GM18867 (cell line): ENCODE results near the gene EGF.
A peak's percentile ranks its signal among the peaks of the same experiment; 100 is the strongest.
"Not testable (repeated sequence)": the region's sequence is repeated elsewhere in the genome, so short reads cannot be mapped to it uniquely, and the experiment has no call there.

Experiments used
- ATAC-seq: cut with Tn5 transposase; IDR thresholded peaks from one replicate; pipeline ENCODE4 v1.9.1; 2021; ENCODE audit warnings: mild to moderate bottlenecking, moderate library complexity; ENCODE audit not compliant: unreplicated experiment

EGF gene

DNA sequence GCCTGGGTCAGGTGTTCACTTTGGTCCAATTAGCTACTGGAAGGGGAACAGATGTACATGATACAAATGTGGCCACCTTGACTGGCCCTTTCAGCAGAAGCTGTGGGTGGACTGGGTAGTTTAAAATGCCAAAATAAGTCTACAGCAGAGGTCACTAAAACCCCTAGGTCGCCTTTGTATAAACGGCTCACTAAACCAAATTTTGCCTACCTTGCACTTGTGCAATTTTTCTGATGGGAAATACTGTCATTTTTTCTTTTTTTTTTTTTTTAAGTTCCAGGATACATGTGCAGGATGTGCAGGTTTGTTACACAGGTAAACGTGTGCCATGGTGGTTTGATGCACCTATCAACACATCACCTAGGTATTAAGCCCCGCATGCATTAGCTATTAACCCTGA is 109.8 kb downstream of the EGF start:
- no peak for ATAC-seq

DNA sequence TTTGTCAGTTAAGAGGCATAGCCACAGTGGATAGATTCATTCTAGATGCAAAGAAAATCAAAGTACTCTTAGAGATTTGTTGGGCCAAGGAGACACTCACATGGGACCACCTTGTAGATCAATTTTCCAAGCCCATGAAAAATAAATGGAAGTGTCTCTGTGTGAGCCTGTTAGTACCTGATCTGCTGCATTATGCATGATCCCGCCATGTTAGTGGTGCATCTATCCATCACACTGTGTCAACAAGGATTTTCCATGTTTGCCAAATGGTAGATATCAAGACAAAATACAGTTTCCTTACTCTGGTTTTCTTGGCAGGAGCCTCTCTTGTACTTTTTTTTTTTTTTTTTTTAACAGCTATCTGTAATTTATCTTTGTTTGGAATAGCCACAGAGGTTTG is 112.4 kb downstream of the EGF start:
- no peak for ATAC-seq

DNA sequence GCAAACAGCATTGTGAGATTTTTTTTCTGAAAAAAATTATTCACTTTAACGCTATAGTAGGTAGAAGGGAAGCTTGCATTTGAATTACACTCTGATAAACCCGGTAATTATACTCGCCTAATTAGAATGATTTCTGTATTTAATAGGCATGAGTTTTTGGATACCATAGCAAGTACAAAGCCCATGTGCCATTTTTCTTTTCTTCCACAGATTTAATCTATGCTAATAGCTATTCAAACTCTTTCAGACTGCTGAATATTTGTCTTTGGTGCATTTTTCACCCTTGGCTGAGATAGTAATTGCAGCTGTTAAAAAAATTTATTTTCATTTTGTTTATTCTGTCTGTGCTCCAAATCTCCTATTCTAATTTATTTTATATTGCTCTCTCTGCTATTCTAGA is 113.0 kb downstream of the EGF start:
- ATAC-seq: no peak

DNA sequence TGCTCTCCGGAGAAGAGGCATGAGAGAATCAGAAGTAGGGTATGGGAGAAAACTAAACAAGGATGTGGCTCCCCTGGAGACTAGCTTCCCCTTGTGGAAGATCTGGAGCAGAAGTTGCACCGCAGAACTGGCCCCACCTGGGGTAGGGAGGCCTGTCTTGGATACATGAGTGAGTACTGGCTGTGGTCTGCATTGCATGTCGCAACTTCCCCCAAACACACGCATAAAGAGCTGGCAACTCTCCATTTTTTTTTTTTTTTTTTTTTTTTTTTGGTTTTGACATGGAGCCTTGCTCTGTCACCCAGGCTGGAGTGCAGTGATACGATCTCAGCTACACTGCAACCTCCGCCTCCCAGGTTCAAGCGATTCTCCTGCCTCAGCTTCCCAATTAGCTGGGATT is 119.9 kb downstream of the EGF start:
- no peak for ATAC-seq

DNA sequence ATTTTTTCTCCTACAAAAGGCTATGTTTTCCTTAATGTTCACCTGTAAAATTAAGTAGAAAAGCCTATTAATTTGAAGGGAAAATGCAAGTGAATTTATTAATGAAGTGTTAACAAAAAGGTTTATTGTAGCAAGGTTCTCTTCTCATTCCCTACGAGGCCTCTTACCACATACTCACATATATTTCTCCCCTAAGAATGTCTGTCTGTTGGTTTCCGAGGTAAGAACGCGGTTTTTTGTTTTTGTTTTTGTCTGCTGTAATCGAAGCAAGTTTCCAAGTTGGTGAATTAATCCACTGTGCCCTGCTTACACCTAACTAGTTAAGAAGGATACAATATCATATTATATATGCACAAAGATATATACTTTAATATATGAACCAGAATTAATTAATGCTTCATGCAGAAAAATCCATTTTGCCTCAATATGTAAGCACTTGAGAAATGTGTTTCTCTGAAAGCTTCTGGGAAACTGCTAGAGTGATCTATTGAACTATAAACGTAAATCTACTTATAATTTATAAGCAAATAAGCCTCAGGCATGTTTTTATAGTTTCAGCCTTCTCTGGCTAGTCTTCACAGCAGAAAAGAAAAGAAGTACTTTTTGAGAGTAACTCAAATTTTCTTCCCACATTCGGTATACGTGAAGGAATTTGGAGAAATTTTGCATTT is 120.8 kb downstream of the EGF start:
- ATAC-seq: peak; percentile 6

DNA sequence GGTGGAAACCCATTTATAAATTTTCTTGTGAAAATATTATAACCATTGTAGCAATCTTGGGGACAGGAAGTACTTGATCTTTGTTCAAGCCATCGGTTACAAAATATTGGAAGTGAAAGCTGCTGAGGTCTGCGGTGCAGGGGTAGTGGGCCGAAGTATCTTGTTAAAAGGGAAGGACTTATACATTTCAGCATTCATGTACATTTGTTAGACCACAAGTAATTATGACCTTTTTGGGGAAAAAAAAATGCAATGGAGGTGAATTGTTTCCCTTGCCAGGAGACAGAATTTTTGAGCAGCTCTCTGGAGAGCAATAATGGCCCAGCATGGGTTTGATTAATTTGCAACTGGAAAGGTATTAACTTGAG is 121.3 kb downstream of the EGF start:
- peak; percentile 99 for ATAC-seq

DNA sequence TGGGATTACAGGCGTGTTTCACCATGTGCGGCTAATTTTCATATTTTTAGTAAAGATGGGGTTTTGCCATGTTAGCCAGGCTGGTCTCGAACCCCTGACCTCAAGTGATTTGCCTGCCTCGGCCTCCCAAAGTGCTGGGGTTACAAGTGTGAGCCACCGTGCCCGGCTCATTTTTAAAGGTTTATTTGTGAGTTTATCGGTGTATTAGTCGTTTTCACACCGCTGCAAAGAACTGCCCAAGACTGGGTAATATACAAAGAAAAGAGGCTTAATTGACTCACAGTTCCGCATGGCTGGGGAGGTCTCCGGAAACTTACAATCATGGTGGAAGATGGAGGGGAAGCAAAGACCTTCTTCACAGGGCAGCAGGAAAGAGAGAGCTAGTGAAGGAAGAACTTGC is 126.5 kb downstream of the EGF start:
- not testable (repeated sequence) for ATAC-seq

DNA sequence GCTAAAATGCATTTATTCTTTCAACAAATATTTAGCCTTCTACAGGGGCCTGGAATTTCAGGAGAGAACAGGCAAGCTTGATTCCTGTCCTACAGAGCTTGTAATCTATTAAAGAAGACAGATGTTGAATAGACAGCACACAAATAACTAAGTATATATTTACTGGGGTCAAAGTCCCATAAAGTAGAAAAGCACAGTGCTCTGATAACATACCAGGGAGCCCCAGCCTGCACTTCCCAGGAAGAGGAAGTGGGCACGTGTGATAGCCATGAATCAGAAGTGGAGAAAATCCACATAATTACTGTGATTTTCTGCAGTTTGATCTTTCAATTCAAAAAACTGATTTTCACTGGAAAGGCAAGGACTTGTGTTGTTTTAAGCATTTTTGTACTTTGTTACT is 129.1 kb downstream of the EGF start:
- ATAC-seq: no peak

DNA sequence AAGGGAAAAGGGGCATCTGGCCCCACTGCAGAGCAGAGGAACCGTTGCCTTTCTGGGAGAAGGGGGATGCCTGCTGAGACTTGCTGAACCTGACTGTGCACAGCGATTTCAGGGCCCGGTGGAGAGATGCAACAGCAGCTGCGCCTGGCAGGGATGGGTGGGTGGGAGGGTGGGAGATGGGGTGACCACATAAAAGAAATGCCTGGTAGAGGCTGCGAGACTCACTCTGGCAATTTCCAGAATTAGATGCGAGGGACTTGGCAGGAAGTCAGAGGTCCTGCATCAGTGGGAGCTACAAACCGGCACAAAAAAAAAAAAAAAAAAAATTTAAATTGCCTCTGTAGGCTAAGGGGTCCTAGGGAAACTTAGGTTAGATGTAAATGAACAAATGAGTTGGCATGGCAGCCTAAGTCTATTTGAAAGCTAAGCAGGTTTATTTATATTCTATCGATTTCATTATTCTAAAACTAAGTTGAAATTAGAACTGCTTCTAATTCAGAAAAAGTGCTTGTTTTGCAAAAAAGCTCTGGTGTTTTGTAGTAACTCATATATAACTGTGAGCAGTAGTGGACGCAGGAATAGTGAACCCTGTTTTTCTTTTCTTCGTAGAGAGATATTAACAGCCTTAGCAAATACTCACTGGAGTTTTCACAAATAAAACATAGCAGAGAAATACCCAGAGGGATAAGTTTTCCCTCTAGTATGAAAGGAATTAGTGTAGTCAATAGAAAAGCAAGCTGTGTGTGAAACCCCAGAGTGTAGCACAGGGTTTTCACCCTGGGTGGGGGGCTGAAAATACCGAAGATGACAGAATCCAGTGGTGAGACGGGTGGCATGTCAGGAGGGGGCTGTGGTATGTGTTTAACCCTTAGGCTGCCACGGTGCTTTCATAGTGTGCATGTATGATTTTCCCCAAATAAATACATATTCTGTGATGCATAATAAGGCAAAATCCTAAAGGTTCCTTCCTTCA is 130.1 kb downstream of the EGF start:
- no peak for ATAC-seq

DNA sequence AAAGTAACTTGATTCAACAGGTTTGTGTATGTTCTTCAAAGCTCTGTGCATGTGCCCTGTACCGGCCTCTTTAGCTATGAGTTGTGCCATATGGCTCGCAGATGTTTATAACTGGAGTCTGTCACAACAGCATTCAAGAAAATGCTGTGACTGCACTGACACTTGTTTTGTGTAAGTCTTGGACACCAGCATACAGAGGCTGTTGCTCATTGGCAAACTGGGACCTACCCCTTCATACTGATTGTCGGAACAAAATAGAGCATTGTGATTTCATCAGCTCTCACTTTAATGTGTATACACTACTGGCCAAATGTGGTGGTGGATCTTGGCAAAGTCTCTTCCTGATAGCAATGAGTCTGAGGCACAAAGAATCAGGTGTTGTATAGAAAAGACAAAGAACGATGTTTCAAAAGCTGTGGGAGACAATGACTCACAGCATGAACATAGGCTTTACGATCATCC is 133.9 kb downstream of the EGF start:
- no peak for ATAC-seq

DNA sequence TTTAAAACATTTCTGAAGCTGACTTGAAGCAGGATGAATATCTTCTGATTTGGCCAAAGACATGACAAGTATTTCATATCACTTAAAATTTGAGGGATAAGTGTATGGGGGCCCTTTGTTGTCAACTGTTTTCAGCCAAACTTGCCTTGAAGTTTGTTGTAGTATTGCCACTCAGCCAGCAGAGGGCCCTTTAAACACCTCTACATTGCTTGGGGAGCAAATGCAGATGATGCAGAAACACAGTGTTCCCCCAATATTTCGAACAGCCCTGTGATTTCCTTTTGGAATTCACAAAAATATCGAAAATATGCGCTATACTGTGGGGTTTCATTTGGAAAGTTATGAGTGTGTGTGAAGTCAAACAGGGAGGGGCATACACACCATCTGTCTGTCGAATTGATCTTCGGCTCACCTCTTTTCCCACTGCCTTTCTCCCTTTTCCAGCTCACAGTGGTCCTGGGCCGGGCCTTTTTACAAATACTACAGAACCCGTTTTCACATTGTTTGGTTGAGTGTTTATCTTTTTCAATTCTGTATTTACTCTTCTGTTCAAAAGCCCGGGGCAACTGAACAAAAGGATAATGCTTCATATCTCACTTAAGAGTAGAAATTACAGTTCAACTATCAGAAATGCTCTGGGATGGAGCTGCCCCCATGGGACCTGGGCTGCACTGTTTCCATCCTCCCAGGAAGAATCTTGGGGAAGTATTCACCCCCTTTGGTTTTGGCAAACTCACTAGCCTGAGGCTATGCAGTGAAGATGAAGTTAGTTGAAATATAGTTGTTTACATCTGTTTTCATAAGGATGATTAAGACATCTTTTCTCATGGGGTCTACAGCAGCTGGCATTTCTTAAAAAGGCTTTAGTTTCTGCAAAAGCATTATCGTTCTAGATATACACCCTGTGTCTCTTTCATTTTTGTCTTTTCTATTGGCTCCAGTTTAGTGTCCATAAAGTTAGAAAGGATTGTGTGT is 137.6 kb downstream of the EGF start:
- peak; percentile 79 for ATAC-seq

DNA sequence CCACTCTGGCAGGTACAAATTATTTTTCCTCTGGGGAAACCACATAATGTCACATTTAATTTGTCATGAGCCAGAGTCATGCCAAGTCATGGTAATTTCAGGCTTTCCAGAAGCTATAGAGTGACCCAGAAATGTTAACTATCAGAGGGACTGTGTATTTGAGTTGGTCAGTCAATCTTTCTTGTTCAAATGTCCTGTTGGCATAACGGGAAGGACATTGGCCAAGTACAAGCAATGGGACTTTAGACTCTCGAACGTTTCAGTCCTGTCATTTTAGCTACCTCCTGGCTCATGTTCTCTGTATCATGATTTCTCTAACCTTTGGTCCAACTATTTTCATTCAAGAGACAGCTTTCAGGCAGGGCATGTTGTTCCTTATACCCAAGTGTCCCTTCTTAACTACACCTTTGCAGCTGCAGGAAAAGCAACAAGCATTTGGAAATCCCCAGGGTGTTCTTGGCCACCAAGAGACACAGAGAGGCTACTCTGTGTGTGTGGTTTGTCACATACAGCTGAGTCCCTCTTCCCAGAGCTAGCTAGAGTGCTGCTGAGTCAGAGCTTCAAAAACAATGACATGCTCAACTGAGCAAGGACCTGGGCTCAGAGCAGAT is 142.6 kb downstream of the EGF start:
- ATAC-seq: peak; percentile 78

DNA sequence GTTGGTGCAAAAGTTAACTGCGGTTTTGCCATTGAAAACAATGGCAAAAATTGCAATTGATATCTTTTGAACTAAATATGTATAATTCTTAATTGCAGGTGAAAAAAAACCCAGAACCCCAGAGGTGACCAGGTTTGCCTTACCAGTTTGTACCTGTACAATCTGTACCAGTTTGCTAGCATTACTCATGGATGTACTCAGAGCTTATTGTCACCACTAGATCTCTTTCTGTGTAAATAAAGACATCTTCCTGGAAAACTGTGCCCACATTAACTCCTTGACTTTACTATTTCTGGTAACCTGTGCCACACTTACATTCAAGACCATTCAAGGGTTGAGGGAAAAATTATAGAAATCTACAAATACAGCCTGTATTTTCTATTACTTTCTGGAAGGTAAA is 146.0 kb downstream of the EGF start:
- no peak for ATAC-seq

DNA sequence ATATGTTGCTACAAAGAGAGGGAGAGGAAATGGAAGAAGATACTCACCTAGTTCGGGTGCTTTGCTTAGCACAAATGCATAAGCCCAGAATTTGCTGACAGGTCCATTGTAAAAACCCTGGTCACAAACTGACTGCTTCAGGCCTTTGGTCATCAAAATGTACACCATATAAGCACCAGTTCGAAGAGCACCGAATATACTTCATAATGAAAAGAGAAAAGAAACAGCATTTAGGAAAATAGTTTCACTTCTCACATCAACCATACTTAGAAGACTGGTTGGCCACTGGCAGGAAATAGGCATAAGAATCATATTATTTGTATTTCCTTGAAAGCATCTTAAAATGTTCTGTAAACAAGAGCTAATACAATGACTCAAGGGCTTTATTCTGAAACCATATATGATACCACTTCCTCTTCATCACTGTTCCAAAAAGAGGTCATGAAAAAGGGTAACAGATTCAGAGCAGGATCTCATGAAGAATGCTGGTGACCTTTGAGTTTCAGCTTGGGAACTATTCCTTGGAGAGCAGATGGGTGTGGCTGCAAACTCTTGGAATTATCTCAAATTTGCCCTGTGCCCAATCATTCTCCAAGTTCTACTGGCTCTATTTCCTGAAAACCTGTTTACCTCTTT is 147.0 kb downstream of the EGF start:
- peak; percentile 84 for ATAC-seq

DNA sequence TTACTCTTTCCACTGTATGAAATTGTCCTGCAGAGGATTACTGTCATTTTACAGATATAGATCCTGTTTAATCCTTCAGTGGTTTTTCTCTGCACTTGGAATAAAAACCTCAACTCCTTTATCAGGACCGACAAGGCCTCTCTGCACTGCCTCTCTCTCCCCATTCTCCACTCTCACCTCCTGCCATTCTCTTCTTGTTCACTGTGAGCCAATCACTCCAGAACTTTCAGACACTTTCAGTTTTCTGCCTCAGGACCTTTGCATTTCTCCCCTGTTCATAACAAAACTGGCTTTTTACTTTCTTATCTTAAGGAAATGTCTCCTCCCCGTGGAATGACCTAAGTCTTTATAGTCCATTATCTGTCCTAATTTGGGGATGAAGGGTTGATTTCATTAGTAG is 148.4 kb downstream of the EGF start:
- no peak for ATAC-seq
